Measurements from ENCODE around the gene BRSK1.

BRSK1 gene

GRCh38 chr19:55254625-55254977 lies 29.2 kb upstream of the BRSK1 start:
- Histone ChIP-seq H3K4me1 (ENCODE audit: control insufficient read depth in 2 of 2, insufficient read depth in 1 of 2, low read depth in 1 of 2, low read length in 2 of 2) (peaks cover 8 to 17% of the 10 kb centered on the region in 2 donors), H3K23ac (ENCODE audit: low read depth, low read length, poor library complexity) (peak overlapping the region; percentile 82), H2BK5ac (ENCODE audit: low read length) (peak overlapping the region; percentile 80), H3K4me2 (ENCODE audit: insufficient read depth, low read length, poor library complexity, severe bottlenecking) (no peak overlapping the region), H3K79me1 (ENCODE audit: low read depth, low read length) (peaks cover 30% of the 10 kb centered on the region), H3K14ac (ENCODE audit: low read length) (no peak overlapping the region), H2BK15ac (ENCODE audit: low read length) (no peak overlapping the region), H2AK5ac (ENCODE audit: low read depth, low read length) (peak overlapping the region; percentile 41), H2BK120ac (ENCODE audit: low read depth, low read length) (no peak overlapping the region), H3K4me3 (ENCODE audit: low read length in 2 of 2) (no peak overlapping the region), H3K18ac (ENCODE audit: low read length) (no peak overlapping the region), H3K9me3 (replicated peaks in 1 of 2; ENCODE audit: control insufficient read depth in 2 of 2, insufficient read depth in 1 of 2, low read depth in 1 of 2, low read length in 2 of 2) (no peaks in the 10 kb centered on the region), H4K8ac (ENCODE audit: low read depth, low read length) (no peak overlapping the region), H2AFZ (ENCODE audit: low read length) (no peak overlapping the region), H3K9ac (ENCODE audit: low read depth, low read length, poor library complexity) (peak overlapping the region; percentile 54), H3K27me3 (ENCODE audit: control insufficient read depth in 3 of 3, insufficient read depth in 3 of 3, low read depth in 1 of 3, low read length in 3 of 3) (no peaks in the 10 kb centered on the region), H4K91ac (ENCODE audit: low read depth, low read length, poor library complexity) (no peak overlapping the region), H3K36me3 (replicated peaks in 1 of 2; ENCODE audit: control insufficient read depth in 2 of 2, insufficient read depth in 2 of 2, low read length in 2 of 2) (peaks cover 3 to 34% of the 10 kb centered on the region in 2 donors), H2BK12ac (ENCODE audit: low read length) (no peak overlapping the region), H3K27ac (replicated peaks; ENCODE audit: low read length) (no peak overlapping the region), H3K4ac (ENCODE audit: low read length) (no peak overlapping the region)
- no peak for DNase-seq (ENCODE audit: low spot score)
- WGBS, 2 donors (ENCODE audit: extremely low coverage in 2 of 2, insufficient read length in 2 of 2, insufficient replicate concordance in 1 of 2): no CpG with 5 or more reads among the region's 6 CpGs

DNA sequence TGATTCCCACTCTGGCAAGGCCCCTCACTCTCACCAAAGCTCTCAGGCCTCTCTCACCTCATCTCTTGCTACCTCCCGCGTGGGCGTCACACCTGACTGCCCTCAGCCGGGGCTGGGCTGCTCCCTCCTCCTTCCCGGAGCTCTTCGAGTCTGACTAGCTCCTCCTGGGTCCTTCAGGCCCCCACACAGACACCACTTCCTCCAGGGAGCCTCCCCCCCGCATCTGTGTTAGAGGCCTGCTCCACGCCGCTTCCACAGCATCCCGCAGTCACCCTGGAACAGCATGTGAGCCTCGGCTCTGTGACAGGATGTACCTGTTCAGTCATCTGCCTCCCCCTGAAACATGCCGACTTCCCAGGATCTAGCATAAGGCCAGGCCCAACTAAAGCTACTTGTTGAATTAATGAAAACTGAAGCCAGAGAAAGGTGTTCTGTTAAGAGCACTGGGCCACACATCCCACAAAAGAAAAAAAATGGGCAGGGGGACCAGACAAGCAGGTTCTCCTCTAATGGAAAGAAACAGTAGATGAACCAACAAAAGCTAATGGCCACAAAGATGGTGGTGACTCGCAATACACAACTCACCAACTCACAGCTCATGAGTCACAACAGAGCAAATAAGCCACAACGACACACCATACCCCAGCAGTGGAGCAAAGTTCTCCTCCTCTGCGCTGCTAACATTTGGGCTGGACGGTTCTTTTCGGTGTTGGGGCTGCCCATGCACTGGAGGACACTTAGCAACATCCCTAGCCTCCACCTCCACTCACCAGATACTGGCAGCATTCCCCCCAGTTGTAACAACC lies 28.0 kb upstream of the BRSK1 start:
- no peak overlapping the region for H3K23ac ChIP-seq (ENCODE audit: low read depth, low read length, poor library complexity)
- no peaks in the 10 kb centered on the region for H3K27me3 ChIP-seq (ENCODE audit: control insufficient read depth in 3 of 3, insufficient read depth in 3 of 3, low read depth in 1 of 3, low read length in 3 of 3)
- H4K8ac ChIP-seq (ENCODE audit: low read depth, low read length): no peak overlapping the region
- peaks cover 21% of the 10 kb centered on the region for H3K79me1 ChIP-seq (ENCODE audit: low read depth, low read length)
- H2BK5ac ChIP-seq (ENCODE audit: low read length): no peak overlapping the region
- peak overlapping the region in 1 of 2 donors; percentile 5 for H3K4me3 ChIP-seq (ENCODE audit: low read length in 2 of 2)
- H3K14ac ChIP-seq (ENCODE audit: low read length): no peak overlapping the region
- H2BK15ac ChIP-seq (ENCODE audit: low read length): no peak overlapping the region
- H3K27ac ChIP-seq (replicated peaks; ENCODE audit: low read length): no peak overlapping the region
- no peak overlapping the region for H3K4me2 ChIP-seq (ENCODE audit: insufficient read depth, low read length, poor library complexity, severe bottlenecking)
- no peak overlapping the region for H2AFZ ChIP-seq (ENCODE audit: low read length)
- no peak overlapping the region for H2BK12ac ChIP-seq (ENCODE audit: low read length)
- peaks cover 0 to 30% of the 10 kb centered on the region in 2 donors for H3K36me3 ChIP-seq (replicated peaks in 1 of 2; ENCODE audit: control insufficient read depth in 2 of 2, insufficient read depth in 2 of 2, low read length in 2 of 2)
- H3K9ac ChIP-seq (ENCODE audit: low read depth, low read length, poor library complexity): peak overlapping the region; percentile 45
- no peak overlapping the region for H2AK5ac ChIP-seq (ENCODE audit: low read depth, low read length)
- H3K18ac ChIP-seq (ENCODE audit: low read length): no peak overlapping the region
- peaks cover 12 to 17% of the 10 kb centered on the region in 2 donors for H3K4me1 ChIP-seq (ENCODE audit: control insufficient read depth in 2 of 2, insufficient read depth in 1 of 2, low read depth in 1 of 2, low read length in 2 of 2)
- no CpG with 5 or more reads among the region's 17 CpGs for WGBS, 2 donors (ENCODE audit: extremely low coverage in 2 of 2, insufficient read length in 2 of 2, insufficient replicate concordance in 1 of 2)
- no peak overlapping the region for H3K4ac ChIP-seq (ENCODE audit: low read length)
- no peaks in the 10 kb centered on the region for H3K9me3 ChIP-seq (replicated peaks in 1 of 2; ENCODE audit: control insufficient read depth in 2 of 2, insufficient read depth in 1 of 2, low read depth in 1 of 2, low read length in 2 of 2)
- DNase-seq (ENCODE audit: low spot score): no peak
- no peak overlapping the region for H2BK120ac ChIP-seq (ENCODE audit: low read depth, low read length)
- no peak overlapping the region for H4K91ac ChIP-seq (ENCODE audit: low read depth, low read length, poor library complexity)

- H3K36me3 ChIP-seq (replicated peaks in 1 of 2; ENCODE audit: control insufficient read depth in 2 of 2, insufficient read depth in 2 of 2, low read length in 2 of 2): peaks cover 0 to 26% of the 10 kb centered on the region in 2 donors
- no peak overlapping the region for H3K27ac ChIP-seq (replicated peaks; ENCODE audit: low read length)
- no peak overlapping the region for H2BK120ac ChIP-seq (ENCODE audit: low read depth, low read length)
- no peak overlapping the region for H3K18ac ChIP-seq (ENCODE audit: low read length)
- H2AK5ac ChIP-seq (ENCODE audit: low read depth, low read length): no peak overlapping the region
- H3K4me2 ChIP-seq (ENCODE audit: insufficient read depth, low read length, poor library complexity, severe bottlenecking): peak overlapping the region; percentile 81
- H4K91ac ChIP-seq (ENCODE audit: low read depth, low read length, poor library complexity): no peak overlapping the region
- no peak for DNase-seq (ENCODE audit: low spot score)
- no peak overlapping the region for H3K14ac ChIP-seq (ENCODE audit: low read length)
- H2BK5ac ChIP-seq (ENCODE audit: low read length): no peak overlapping the region
- H3K79me1 ChIP-seq (ENCODE audit: low read depth, low read length): peaks cover 17% of the 10 kb centered on the region
- H2BK12ac ChIP-seq (ENCODE audit: low read length): no peak overlapping the region
- no peak overlapping the region for H2AFZ ChIP-seq (ENCODE audit: low read length)
- peaks cover 12 to 17% of the 10 kb centered on the region in 2 donors for H3K4me1 ChIP-seq (ENCODE audit: control insufficient read depth in 2 of 2, insufficient read depth in 1 of 2, low read depth in 1 of 2, low read length in 2 of 2)
- H3K9me3 ChIP-seq (replicated peaks in 1 of 2; ENCODE audit: control insufficient read depth in 2 of 2, insufficient read depth in 1 of 2, low read depth in 1 of 2, low read length in 2 of 2): no peaks in the 10 kb centered on the region
- no peak overlapping the region for H3K23ac ChIP-seq (ENCODE audit: low read depth, low read length, poor library complexity)
- no peak overlapping the region for H3K4ac ChIP-seq (ENCODE audit: low read length)
- H3K9ac ChIP-seq (ENCODE audit: low read depth, low read length, poor library complexity): no peak overlapping the region
- H3K4me3 ChIP-seq (ENCODE audit: low read length in 2 of 2): peak overlapping the region in 1 of 2 donors; percentile 90
- H4K8ac ChIP-seq (ENCODE audit: low read depth, low read length): no peak overlapping the region
- no CpG with 5 or more reads among the region's 22 CpGs for WGBS, 2 donors (ENCODE audit: extremely low coverage in 2 of 2, insufficient read length in 2 of 2, insufficient replicate concordance in 1 of 2)
- no peak overlapping the region for H2BK15ac ChIP-seq (ENCODE audit: low read length)
- no peaks in the 10 kb centered on the region for H3K27me3 ChIP-seq (ENCODE audit: control insufficient read depth in 3 of 3, insufficient read depth in 3 of 3, low read depth in 1 of 3, low read length in 3 of 3)
Measured at GRCh38 chr19:55256562-55257460, 27.0 kb upstream of the BRSK1 start.
